Nephron (organoid): Measurements from ENCODE around the gene HSDL2.

ENCODE experiments used
- H3K27ac Mint-ChIP-seq, 3 experiments: 2 replicates each; pipeline ENCODE4 v1.8.0; 2020; ENCODE audit warnings: mixed read lengths in 3 of 3, mild to moderate bottlenecking in 2 of 3, moderate library complexity in 1 of 3
- H3K27me3 Mint-ChIP-seq: 2 replicates; pipeline ENCODE4 v1.8.0; 2021; ENCODE audit warnings: low read depth, mild to moderate bottlenecking, moderate library complexity, mixed read lengths
- H3K36me3 Mint-ChIP-seq: 2 replicates; pipeline ENCODE4 v1.8.0; 2020; ENCODE audit warnings: low read depth, mixed read lengths
- H3K4me1 Mint-ChIP-seq: 2 replicates; pipeline ENCODE4 v1.8.0; 2020; ENCODE audit warnings: mixed read lengths
- H3K4me3 Mint-ChIP-seq, 3 experiments: 2 replicates each; pipeline ENCODE4 v1.8.0; 2020; ENCODE audit warnings: mild to moderate bottlenecking in 3 of 3, mixed read lengths in 3 of 3, moderate library complexity in 2 of 3
- H3K9me3 Mint-ChIP-seq: 2 replicates; pipeline ENCODE4 v1.8.0; 2020; ENCODE audit warnings: mixed read lengths
- CTCF ChIP-seq, 3 experiments: fragments of 200-600 bp; sonication (generic); IDR thresholded peaks; one replicate each; pipeline ENCODE4 v1.5.0; 2021; ENCODE audit warnings: antibody characterized with exemption in 3 of 3; ENCODE audit not compliant: unreplicated experiment in 3 of 3

Gene HSDL2

DNA sequence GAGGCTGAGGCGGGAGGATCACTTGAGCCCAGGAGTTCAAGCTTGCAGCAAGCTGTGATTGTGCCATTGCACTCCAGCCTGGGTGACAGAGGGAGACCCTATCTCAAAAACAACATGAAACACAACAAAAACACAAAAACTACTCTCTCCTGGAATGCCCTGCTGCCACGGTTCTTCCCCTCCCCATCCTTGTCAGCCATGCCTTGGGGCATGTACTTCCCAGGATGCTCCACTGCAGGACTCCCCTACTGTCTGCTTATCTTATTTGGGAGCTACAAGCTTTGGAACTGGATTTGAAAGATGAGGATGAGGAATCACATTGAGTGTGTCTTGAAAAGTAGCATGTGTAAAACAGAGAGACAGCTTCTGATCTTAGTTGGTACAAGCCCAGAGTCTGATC, 66.6 kb downstream of the HSDL2 start:
- no peak for TF ChIP-seq CTCF (IDR thresholded peaks at IDR 0.05; ENCODE audit: unreplicated experiment in 3 of 3)
- Mint-ChIP-seq H3K4me1 (peaks cover 14% of the 10 kb centered on the region), H3K4me3 (no peak overlapping the region), H3K9me3 (no peaks in the 10 kb centered on the region), H3K36me3 (peaks cover 33% of the 10 kb centered on the region), H3K27me3 (no peaks in the 10 kb centered on the region), H3K27ac (peak overlapping the region; percentile 2 to 74 (median 7))

- H3K27me3 Mint-ChIP-seq: no peaks in the 10 kb centered on the region
- no peak for TF ChIP-seq CTCF (IDR thresholded peaks at IDR 0.05; ENCODE audit: unreplicated experiment in 3 of 3)
These were observed 67.4 kb downstream of the HSDL2 start for GRCh38 chr9:112447283-112447761.

DNA sequence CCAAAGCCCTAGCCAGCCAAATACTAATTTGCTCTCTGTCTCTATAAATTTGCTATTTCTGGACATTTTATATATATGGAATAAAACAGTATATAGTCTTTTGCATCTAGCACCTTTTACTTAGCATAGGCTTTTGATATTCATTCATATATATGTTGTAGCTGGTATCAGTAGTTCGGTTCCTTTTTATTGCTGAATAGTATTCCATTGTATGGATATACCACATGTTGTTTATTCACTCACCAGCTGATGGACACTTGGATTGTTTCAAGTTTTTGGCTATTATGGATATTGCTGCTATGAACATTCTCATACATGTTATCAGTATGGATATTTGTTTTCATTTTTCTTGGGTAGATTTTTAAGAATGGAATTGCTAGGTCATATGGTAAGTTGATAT, 82.9 kb downstream of the HSDL2 start:
- peaks cover 10% of the 10 kb centered on the region for H3K9me3 Mint-ChIP-seq
- TF ChIP-seq CTCF (IDR thresholded peaks at IDR 0.05; ENCODE audit: unreplicated experiment in 3 of 3): no peak

More at GRCh38 chr9:112447283-112447761, 67.4 kb downstream of the HSDL2 start:
- no peak overlapping the region for H3K4me3 Mint-ChIP-seq
- peaks cover 31% of the 10 kb centered on the region for H3K36me3 Mint-ChIP-seq
- H3K9me3 Mint-ChIP-seq: no peaks in the 10 kb centered on the region
- H3K27ac Mint-ChIP-seq: peak overlapping the region; percentile 14 to 74 (median 23)
- peaks cover 14% of the 10 kb centered on the region for H3K4me1 Mint-ChIP-seq

GRCh38 chr9:112465352-112465751, 85.4 kb downstream of the HSDL2 start:
- H3K27me3 Mint-ChIP-seq: no peaks in the 10 kb centered on the region

More for the DNA sequence above, 82.9 kb downstream of the HSDL2 start:
- H3K27ac Mint-ChIP-seq: no peak overlapping the region
- no peaks in the 10 kb centered on the region for H3K4me1 Mint-ChIP-seq
- H3K4me3 Mint-ChIP-seq: no peak overlapping the region
- H3K36me3 Mint-ChIP-seq: peaks cover 75% of the 10 kb centered on the region
- no peaks in the 10 kb centered on the region for H3K27me3 Mint-ChIP-seq

GRCh38 chr9:112472996-112473395, 93.1 kb downstream of the HSDL2 start:
- Mint-ChIP-seq H3K27ac (no peak overlapping the region), H3K9me3 (peaks cover 21% of the 10 kb centered on the region), H3K4me1 (no peaks in the 10 kb centered on the region), H3K4me3 (no peak overlapping the region), H3K27me3 (no peaks in the 10 kb centered on the region), H3K36me3 (peaks cover 77% of the 10 kb centered on the region)
- TF ChIP-seq CTCF (IDR thresholded peaks at IDR 0.05; ENCODE audit: unreplicated experiment in 3 of 3): no peak

More at GRCh38 chr9:112465352-112465751, 85.4 kb downstream of the HSDL2 start:
- Mint-ChIP-seq H3K4me1 (no peaks in the 10 kb centered on the region), H3K27ac (no peak overlapping the region), H3K36me3 (peaks cover 71% of the 10 kb centered on the region), H3K9me3 (peaks cover 10% of the 10 kb centered on the region), H3K4me3 (no peak overlapping the region)
- TF ChIP-seq CTCF (IDR thresholded peaks at IDR 0.05; ENCODE audit: unreplicated experiment in 3 of 3): no peak

GRCh38 chr9:112473986-112474385, 94.1 kb downstream of the HSDL2 start:
- Mint-ChIP-seq H3K4me3 (no peak overlapping the region), H3K9me3 (peaks cover 24% of the 10 kb centered on the region), H3K27ac (no peak overlapping the region), H3K27me3 (no peaks in the 10 kb centered on the region), H3K4me1 (no peaks in the 10 kb centered on the region), H3K36me3 (peaks cover 78% of the 10 kb centered on the region)
- no peak for TF ChIP-seq CTCF (IDR thresholded peaks at IDR 0.05; ENCODE audit: unreplicated experiment in 3 of 3)
